Stimulated activated CD8-positive, alpha-beta memory T cell treated with anti-CD3 and anti-CD28 coated beads, Interleukin-12 subunit alpha, Interleukin-12 subunit beta, amount 100 ng/mL, for 24 hours (primary cell): ENCODE measurements around the gene MYO3B.

Experiments used
- DNase-seq: peaks from one replicate; pipeline ENCODE4 v3.0.0-alpha.2; 2020; ENCODE audit errors: extremely low read depth

Gene MYO3B

DNA sequence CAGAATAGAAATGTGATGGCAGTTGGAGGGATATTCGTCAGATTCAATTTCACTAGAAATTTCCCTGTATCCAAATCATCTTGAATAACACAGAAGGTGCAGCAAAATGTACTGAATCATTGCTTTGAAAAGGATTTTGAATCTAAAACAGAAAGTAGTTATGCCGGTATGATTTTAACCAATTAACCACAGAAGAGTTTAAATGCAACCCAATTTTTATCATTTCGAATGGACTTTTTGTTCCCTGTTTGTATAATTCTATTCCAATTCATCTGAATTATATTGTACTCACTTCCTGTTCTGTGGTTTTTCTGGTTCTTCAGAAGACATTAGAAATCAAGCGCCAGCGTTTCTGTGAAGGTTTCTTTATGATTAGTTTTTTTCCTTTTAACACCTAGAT is 190.4 kb downstream of the MYO3B start:
- no peak for DNase-seq

- no peak for DNase-seq
Measured at GRCh38 chr2:170369228-170369627, 191.3 kb downstream of the MYO3B start.

GRCh38 chr2:170369894-170370293 is 191.9 kb downstream of the MYO3B start:
- no peak for DNase-seq

GRCh38 chr2:170371231-170371998 is 193.5 kb downstream of the MYO3B start:
- no peak for DNase-seq

DNA sequence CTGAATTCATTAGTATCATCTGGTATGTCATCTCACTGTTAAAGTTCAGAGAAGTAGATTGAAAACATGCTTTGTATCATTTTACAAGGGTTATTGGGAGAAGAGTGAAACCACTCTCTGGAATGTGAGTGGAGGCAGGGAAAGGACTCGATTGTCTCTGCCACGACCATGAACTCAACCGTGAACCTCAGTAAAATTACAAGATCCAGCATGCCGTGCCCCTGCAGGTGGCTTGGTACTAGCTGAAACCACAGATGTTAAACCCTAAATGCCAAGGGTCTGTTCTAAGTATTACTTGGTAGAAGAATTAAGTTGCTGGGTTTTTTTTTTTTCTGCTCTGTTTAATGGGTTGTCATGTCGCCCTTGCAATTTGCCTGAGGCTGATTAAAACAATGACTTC is 197.2 kb downstream of the MYO3B start:
- DNase-seq: no peak

- no peak for DNase-seq
Measured at GRCh38 chr2:170377500-170378207, 199.7 kb downstream of the MYO3B start.

DNA sequence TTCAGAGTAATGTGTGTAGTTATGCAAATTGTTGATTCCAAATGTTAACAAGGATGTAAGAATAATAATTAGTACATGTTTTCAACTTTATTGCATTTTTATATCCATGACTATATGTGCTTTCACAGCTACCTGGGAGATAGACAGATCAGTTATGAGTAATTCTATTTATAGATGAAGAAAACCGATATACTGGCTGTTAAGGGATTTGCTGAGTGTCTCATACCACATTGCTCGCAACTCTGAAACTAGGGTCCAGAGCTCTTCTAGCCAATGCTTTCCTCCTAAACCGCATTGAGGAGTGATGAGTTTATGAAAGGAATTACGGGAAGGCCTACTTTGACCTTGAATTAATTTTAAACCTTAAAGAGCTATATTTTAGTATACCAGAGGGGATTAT is 202.3 kb downstream of the MYO3B start:
- DNase-seq: no peak

- DNase-seq: no peak
Measured at GRCh38 chr2:170381678-170382077, 203.7 kb downstream of the MYO3B start.

- no peak for DNase-seq
Measured at GRCh38 chr2:170386554-170386953, 208.6 kb downstream of the MYO3B start.

DNA sequence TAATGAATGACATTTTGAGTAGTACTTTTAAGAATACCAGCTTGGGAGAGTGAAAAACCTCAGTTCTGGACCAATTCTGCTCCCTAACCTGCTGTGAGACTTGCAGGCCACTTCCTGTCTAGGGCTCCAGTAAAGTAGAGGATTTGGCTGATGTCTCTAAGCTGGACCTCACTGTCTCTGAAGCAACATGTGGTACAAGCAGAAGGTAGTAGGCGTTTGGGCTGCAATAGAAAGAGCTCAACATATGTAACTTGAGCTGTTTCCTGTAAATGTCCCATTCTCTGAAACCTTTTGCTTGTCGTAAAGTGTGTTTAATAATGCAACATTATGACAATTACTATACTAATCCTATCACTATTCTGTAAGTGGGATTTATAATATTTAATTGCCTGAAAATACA is 213.1 kb downstream of the MYO3B start:
- no peak for DNase-seq

- no peak for DNase-seq
Measured at GRCh38 chr2:170391697-170392096, 213.8 kb downstream of the MYO3B start.

DNA sequence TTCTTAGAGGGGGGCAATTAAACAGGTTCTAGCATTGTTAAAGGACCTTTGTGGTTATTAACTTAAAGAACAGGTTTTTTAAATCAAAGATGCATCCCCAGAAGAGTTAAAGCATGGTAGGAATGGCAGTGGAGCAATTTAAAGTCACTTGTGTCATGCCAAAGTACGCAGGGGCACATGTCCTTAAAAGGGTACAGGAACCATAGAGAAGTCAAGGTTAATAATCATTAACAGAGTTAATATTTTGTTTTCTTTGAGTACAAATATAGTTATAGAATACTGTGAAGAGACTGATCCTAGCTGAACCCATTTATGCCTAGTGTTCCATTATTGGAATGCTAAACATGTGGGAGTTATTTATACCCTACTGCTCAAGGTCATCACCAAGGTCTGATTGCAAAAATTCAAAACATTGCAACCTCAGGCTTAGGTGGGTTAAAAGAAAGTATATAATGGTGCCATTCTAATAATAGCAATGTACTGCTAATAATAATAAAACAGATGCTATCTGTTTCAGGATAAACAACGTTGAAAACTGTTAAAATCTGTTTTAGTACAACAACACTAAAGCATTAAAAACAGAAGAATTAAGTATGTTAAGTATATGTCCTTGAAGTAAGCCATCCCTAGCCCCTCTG is 216.0 kb downstream of the MYO3B start:
- DNase-seq: no peak

DNA sequence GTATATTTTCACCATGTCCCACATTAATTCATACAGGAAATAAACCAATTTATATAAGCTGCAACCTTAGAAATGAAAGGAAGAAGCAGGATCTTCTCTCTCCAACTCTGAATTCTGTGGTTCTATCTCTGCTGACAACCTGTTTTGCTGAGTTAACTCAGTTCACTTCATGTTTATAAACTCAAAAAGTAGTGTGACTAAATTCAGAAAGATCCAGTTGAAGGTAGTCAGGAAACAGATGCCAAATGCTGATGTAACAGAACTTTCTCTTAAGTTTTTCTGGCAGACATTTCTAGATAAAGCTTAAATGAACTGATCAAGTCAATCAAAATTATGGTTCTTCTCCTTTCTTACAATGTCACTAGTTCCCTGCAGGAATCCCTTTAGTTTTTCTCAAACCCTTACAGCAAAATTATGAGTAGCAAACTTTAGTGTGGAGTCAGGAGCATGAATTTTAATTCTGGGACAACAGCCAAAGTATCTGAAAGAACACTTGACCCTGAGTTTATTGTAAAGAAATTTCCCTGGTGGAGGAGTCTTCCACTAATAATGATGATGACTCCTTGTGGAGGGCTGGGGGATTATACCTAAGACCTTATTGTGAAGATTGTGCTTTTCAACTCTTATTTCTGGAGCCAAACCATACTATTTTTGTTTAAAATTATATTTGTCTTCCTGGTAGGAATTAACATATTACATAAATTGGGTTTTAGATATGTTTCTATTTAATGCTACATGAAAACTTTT is 216.9 kb downstream of the MYO3B start:
- no peak for DNase-seq

GRCh38 chr2:170396799-170397459 is 219.0 kb downstream of the MYO3B start:
- DNase-seq: no peak

DNA sequence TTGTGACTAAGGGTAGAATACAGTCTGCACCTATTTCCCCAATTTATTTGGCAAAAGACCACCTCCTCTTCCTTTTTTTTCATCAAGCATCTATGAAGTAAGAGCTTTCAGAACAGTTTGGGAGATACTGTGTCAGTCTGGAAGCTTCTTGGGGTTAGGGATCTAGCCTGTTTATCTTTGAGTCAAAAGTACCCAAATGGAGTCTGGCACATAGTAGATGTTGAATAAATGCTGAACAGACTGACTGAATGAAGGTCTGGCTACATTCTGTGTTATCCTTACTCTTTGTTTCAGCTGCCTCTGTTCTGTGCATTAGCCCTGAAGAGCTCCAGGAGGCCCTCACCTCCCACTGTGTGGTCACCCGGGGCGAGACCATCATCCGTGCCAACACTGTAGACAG is 223.2 kb downstream of the MYO3B start:
- no peak for DNase-seq

GRCh38 chr2:170404846-170405245 is 226.9 kb downstream of the MYO3B start:
- no peak for DNase-seq

- no peak for DNase-seq
Measured at GRCh38 chr2:170405326-170405725, 227.4 kb downstream of the MYO3B start.

GRCh38 chr2:170408461-170409163 is 230.7 kb downstream of the MYO3B start:
- DNase-seq: no peak

DNA sequence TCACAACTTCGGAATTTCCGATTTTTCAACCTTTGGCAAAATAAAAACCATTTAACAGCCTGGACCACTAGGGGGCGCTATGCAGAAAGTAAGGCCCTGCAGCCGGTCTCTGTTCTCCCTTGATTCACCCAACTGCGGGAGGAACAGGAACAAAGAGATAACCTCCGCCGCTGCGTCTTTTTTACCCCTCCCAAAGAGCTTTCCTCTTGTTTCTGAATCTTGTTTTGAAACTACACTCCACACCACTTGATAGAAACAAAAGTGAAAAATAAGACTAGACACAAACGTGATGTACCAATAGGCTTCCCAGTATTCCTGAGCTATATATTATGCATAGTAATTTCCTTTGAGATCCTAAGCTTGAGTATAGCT is 231.2 kb downstream of the MYO3B start:
- peak; percentile 37 for DNase-seq

DNA sequence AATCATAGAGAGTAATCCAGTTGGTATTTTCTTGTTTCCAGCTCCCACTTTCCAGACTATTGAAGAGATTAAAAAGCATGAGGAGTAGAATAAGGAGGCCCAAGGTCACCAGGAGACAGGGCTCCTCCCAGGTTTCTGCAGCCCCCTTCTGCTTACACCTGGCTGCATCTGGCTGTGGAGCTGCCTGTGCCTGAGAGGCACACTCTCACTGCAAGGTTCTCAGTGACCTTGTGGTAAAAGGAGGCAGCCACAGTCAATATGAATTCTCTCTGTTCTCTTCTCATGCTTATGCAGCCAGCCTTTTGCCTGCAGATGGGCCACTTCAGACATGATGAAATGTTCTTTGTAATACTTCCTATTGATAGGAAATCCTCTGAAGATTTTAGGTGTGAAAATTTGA is 233.7 kb downstream of the MYO3B start:
- no peak for DNase-seq
